Naive B cell (primary cell): ENCODE measurements around the gene SLC12A7. TPM values are rescaled to one million over a fixed set of nuclear protein-coding genes. Genes with fewer than 3 reads are reported as not detected.

ENCODE experiments used
- ATAC-seq, 2 donors: fragments of 150-1000 bp; cut with Tn5 transposase; 2 replicates each; pipeline ENCODE4 v1.10.0; 2021; ENCODE audit warnings: low read depth in 2 of 2, mild to moderate bottlenecking in 2 of 2, moderate library complexity in 2 of 2
- DNase-seq: peaks from one replicate; pipeline ENCODE4 v3.0.0; 2022
- H3K27ac Mint-ChIP-seq, 6 donors: one replicate each; pipeline ENCODE4 v1.8.0; 2020 to 2022; ENCODE audit warnings: mild to moderate bottlenecking in 6 of 6, mixed read lengths in 6 of 6, moderate library complexity in 5 of 6, inconsistent platforms in 2 of 6
- H3K27me3 Mint-ChIP-seq, 3 donors: one replicate each; pipeline ENCODE4 v1.8.0; 2021 to 2022; ENCODE audit warnings: mixed read lengths in 3 of 3, mild to moderate bottlenecking in 1 of 3
- H3K36me3 Mint-ChIP-seq, 2 donors: one replicate each; pipeline ENCODE4 v1.8.0; 2020 to 2022; ENCODE audit warnings: mixed read lengths in 2 of 2, inconsistent platforms in 1 of 2, mild to moderate bottlenecking in 1 of 2
- H3K4me1 Mint-ChIP-seq, 3 donors: one replicate each; pipeline ENCODE4 v1.8.0; 2020 to 2022; ENCODE audit warnings: mixed read lengths in 3 of 3, inconsistent platforms in 1 of 3, mild to moderate bottlenecking in 1 of 3, moderate library complexity in 1 of 3
- H3K4me3 Mint-ChIP-seq, 8 donors: one replicate each; pipeline ENCODE4 v1.8.0; 2020 to 2022; ENCODE audit warnings: mild to moderate bottlenecking in 8 of 8, mixed read lengths in 8 of 8, moderate library complexity in 8 of 8, inconsistent platforms in 2 of 8
- H3K9me3 Mint-ChIP-seq, 7 donors: one replicate each; pipeline ENCODE4 v1.8.0; 2020 to 2022; ENCODE audit warnings: mixed read lengths in 7 of 7, mild to moderate bottlenecking in 5 of 7, inconsistent platforms in 2 of 7, moderate library complexity in 1 of 7
- polyA plus RNA-seq, 6 donors: library from polyadenylated mRNA; unstranded; fragments of 300-500 nt; fragmentation: Illumina TruSeq; gene quantifications; one replicate each; pipeline ENCODE4 v1.2.3, GENCODE V29; 2021; ENCODE audit warnings: low read depth in 6 of 6

SLC12A7 gene
- polyA plus RNA-seq, 6 donors from 2014 or later, result 1.9 to 15.6 (median 5.8) TPM

DNA sequence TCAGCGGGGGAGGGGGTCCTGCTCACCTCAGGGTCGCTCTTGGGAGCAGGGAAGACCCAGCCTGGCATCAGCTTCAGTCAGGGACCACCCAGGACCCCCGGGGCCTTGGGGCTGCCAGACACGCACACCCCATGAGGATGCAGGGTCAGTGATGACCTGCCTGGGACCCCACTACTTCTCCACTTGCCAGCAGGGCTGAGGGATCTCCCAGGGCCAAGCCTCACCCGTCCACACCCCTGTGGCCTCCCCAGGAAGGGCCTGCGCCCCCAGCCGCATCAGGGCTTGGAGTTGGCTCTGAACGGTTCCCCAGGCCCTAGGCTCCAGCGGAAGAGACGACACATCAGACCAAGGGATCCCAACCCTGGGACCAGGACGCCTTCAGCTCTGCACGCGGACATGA lies 33.7 kb downstream of the SLC12A7 start:
- H3K4me3 Mint-ChIP-seq, result no peak overlapping the region
- H3K9me3 Mint-ChIP-seq, result no peaks in the 10 kb centered on the region
- H3K27me3 Mint-ChIP-seq, result no peaks in the 10 kb centered on the region
- no peak for ATAC-seq
- H3K27ac Mint-ChIP-seq, result no peak overlapping the region
- DNase-seq, result no peak
- peaks cover 0 to 9% (median 0%) of the 10 kb centered on the region in 3 donors for H3K4me1 Mint-ChIP-seq
- peaks cover 0 to 17% of the 10 kb centered on the region in 2 donors for H3K36me3 Mint-ChIP-seq

DNA sequence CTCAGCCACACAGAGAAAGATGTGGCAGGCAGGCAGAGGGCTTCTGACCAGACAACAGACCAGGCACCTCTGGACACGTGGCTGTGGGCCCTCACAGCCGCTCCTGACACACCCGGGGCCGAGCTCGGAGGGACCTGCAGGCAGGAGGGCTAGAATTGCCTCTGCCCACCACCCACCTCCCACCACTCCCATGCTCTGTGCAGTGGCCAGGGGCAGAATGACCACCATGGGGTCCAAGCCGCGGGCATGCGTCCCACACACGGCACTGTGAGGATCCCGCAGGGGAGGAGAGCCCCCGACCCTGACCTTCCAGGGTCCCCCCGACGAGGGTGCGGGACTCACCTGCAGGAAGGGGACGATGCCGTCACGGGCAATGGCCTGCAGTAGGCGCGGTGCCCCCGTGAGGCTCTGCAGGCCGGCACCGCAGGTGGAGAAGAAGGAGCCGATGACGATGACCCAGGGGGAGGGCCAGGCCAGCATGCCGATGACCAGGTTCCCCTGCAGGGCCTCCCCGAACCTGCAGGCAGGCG lies 34.3 kb downstream of the SLC12A7 start:
- Mint-ChIP-seq H3K27ac (no peak overlapping the region), H3K27me3 (no peaks in the 10 kb centered on the region), H3K9me3 (no peaks in the 10 kb centered on the region), H3K4me3 (no peak overlapping the region), H3K4me1 (peaks cover 0 to 9% (median 0%) of the 10 kb centered on the region in 3 donors), H3K36me3 (peaks cover 0 to 17% of the 10 kb centered on the region in 2 donors)
- no peak for ATAC-seq
- no peak for DNase-seq

GRCh38 chr5:1077026-1077425 lies 34.8 kb downstream of the SLC12A7 start:
- peaks cover 0 to 9% (median 0%) of the 10 kb centered on the region in 3 donors for H3K4me1 Mint-ChIP-seq
- peaks cover 0 to 17% of the 10 kb centered on the region in 2 donors for H3K36me3 Mint-ChIP-seq
- no peak overlapping the region for H3K27ac Mint-ChIP-seq
- H3K9me3 Mint-ChIP-seq, result no peaks in the 10 kb centered on the region
- ATAC-seq (no peak), DNase-seq (no peak)
- no peaks in the 10 kb centered on the region for H3K27me3 Mint-ChIP-seq
- H3K4me3 Mint-ChIP-seq, result no peak overlapping the region

DNA sequence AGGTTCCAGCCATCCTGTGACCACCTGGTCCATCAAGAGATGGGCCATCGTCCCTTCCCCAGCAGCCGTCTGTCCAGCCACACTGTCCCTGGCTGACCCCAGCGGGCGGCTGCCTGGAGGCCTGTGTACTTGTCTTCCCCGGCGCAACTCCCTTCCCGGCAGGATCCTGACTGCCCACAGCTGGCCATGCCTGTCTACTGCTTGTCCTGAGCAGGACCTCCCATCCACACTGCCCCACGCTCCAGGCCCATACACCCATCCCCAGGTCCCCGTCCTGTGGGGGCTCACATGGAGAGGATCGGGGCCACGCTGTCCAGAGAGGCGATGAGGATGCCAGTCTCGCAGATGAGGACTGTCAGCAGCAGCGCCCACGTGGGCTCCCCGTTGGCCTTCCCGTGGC lies 35.5 kb downstream of the SLC12A7 start:
- Mint-ChIP-seq H3K9me3 (no peaks in the 10 kb centered on the region), H3K4me1 (peaks cover 0 to 9% (median 0%) of the 10 kb centered on the region in 3 donors), H3K27ac (peak overlapping the region in 1 of 6 donors; percentile 51), H3K4me3 (no peak overlapping the region), H3K36me3 (peaks cover 0 to 17% of the 10 kb centered on the region in 2 donors), H3K27me3 (no peaks in the 10 kb centered on the region)
- no peak for ATAC-seq
- no peak for DNase-seq

DNA sequence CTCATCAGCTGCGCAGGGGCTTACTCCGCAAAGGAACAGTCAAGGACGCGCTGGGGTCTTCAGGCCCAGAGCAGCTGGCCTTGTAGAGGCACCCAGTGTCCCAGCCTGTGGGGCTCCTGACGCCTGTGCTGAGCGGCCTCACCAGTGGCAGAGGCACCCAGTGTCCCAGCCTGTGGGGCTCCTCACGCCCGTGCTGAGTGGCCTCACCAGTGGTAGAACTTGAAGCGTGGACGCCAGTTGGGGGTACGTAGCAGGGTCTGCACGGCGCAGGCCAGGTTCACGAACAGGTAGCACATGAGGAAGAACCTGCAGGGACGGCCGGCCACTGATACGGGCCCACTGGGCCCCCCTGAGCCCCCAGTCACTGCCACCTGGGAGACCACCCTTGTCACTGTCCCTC lies 35.9 kb downstream of the SLC12A7 start:
- Mint-ChIP-seq H3K27ac (peak overlapping the region in 1 of 6 donors; percentile 2), H3K27me3 (no peaks in the 10 kb centered on the region), H3K4me1 (peaks cover 0 to 7% (median 0%) of the 10 kb centered on the region in 3 donors), H3K36me3 (peaks cover 0 to 12% of the 10 kb centered on the region in 2 donors), H3K9me3 (no peaks in the 10 kb centered on the region), H3K4me3 (no peak overlapping the region)
- no peak for DNase-seq
- no peak for ATAC-seq

- DNase-seq (no peak), ATAC-seq (no peak)
- Mint-ChIP-seq H3K9me3 (no peaks in the 10 kb centered on the region), H3K27me3 (no peaks in the 10 kb centered on the region), H3K4me3 (no peak overlapping the region), H3K4me1 (peaks cover 0 to 3% (median 0%) of the 10 kb centered on the region in 3 donors), H3K27ac (no peak overlapping the region), H3K36me3 (peaks cover 0 to 8% of the 10 kb centered on the region in 2 donors)
These were observed 36.3 kb downstream of the SLC12A7 start for GRCh38 chr5:1075555-1075881.

DNA sequence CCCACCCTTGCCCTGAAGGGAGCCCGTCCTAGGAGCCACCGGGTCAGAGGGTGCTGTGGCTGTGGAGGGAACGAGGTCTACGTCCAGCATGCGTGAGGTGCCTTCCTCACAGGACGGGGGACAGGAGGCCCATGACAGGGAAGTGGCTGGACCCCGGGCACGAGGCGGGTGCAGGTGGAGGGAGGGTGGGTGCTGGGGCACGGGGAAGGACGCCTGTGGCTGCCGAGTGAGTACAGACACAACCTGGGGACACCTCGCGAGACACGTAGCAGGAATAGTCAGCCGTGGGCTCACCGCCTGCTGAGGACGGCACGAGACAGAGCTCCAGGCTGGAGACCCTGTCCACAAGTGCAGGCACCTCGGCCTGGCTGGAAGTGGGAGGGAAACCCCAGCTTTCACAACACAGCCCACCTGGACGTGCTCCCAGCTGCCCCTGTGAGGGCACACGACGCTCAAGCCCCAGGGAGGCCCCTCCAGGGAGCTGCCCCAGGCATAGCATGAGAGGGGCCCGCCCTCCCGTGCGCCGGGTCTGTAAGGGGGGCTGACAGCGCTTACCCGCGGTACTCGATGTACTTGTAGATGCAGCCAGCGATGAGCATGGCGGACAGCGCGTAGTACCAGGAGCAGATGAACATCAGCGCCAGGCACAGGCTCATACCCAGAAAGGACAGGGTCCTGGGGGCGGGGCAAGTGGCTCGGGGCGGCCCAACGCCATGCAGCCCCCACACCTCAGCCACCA lies 36.9 kb downstream of the SLC12A7 start:
- ATAC-seq, result no peak
- Mint-ChIP-seq H3K9me3 (no peaks in the 10 kb centered on the region), H3K4me1 (peaks cover 0 to 3% (median 0%) of the 10 kb centered on the region in 3 donors), H3K36me3 (peaks cover 0 to 7% of the 10 kb centered on the region in 2 donors), H3K27ac (no peak overlapping the region), H3K27me3 (no peaks in the 10 kb centered on the region), H3K4me3 (no peak overlapping the region)
- no peak for DNase-seq

GRCh38 chr5:1074226-1074625 lies 37.6 kb downstream of the SLC12A7 start:
- ATAC-seq (no peak), DNase-seq (no peak)
- Mint-ChIP-seq H3K4me3 (no peak overlapping the region), H3K9me3 (no peaks in the 10 kb centered on the region), H3K36me3 (peaks cover 0 to 7% of the 10 kb centered on the region in 2 donors), H3K27me3 (no peaks in the 10 kb centered on the region), H3K27ac (no peak overlapping the region), H3K4me1 (peaks cover 0 to 3% (median 0%) of the 10 kb centered on the region in 3 donors)

- no peak for DNase-seq
- H3K4me1 Mint-ChIP-seq, result peaks cover 0 to 3% (median 0%) of the 10 kb centered on the region in 3 donors
- H3K9me3 Mint-ChIP-seq, result no peaks in the 10 kb centered on the region
- ATAC-seq, result no peak
- H3K4me3 Mint-ChIP-seq, result no peak overlapping the region
- H3K36me3 Mint-ChIP-seq, result peaks cover 0 to 7% of the 10 kb centered on the region in 2 donors
- H3K27me3 Mint-ChIP-seq, result no peaks in the 10 kb centered on the region
- H3K27ac Mint-ChIP-seq, result peak overlapping the region in 1 of 6 donors; percentile 62
These were observed 38.4 kb downstream of the SLC12A7 start for GRCh38 chr5:1073239-1074102.

- no peak overlapping the region for H3K27ac Mint-ChIP-seq
- H3K9me3 Mint-ChIP-seq, result no peaks in the 10 kb centered on the region
- H3K4me1 Mint-ChIP-seq, result peaks cover 0 to 3% (median 0%) of the 10 kb centered on the region in 3 donors
- H3K27me3 Mint-ChIP-seq, result no peaks in the 10 kb centered on the region
- ATAC-seq (no peak), DNase-seq (no peak)
- H3K4me3 Mint-ChIP-seq, result no peak overlapping the region
- no peaks in the 10 kb centered on the region for H3K36me3 Mint-ChIP-seq
These were observed 42.2 kb downstream of the SLC12A7 start for GRCh38 chr5:1069720-1070088.

DNA sequence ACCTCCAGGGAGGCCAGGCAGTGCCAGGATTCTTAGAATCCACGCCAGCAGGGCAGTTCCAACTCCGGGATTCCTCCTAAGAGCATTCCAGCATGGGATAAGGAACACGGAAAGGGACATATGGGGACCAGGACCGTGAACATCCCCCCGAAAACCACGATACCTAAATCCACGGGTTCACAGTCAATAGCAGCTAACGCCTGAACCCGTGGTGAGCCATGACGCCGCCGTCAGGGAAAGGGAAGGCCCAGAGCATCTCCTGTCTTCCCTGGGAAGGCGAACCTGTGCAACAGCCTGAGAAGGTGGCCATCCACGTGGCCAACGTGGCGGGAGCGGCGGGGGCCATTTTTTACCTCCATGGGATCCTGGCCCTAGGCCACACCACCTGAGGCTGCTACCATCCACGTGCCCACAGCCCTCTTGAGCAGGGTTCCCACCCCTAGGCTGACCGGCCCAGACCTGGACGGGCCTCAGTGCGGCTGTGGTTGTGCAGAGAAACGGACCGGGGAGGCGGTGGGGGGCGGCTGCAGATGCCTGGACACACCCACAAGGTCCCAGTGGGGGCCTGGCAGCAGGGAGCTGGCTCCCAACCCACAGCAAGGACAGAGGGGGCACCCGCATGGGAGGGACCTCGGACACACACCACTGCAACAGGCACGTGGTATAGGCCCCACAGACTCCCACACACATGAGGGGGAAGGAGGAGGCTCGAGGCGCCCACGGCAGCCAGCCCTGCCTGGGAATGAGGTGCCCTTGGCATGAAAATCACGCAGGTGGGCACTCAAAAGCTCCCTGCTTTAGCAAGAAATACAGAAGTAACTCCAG lies 42.8 kb downstream of the SLC12A7 start:
- no peak for DNase-seq
- H3K4me3 Mint-ChIP-seq, result no peak overlapping the region
- no peaks in the 10 kb centered on the region for H3K9me3 Mint-ChIP-seq
- no peak for ATAC-seq
- H3K27ac Mint-ChIP-seq, result no peak overlapping the region
- no peaks in the 10 kb centered on the region for H3K27me3 Mint-ChIP-seq
- H3K36me3 Mint-ChIP-seq, result no peaks in the 10 kb centered on the region
- H3K4me1 Mint-ChIP-seq, result peaks cover 0 to 3% (median 0%) of the 10 kb centered on the region in 3 donors

- ATAC-seq (no peak), DNase-seq (no peak)
- Mint-ChIP-seq H3K27ac (no peak overlapping the region), H3K4me1 (no peaks in the 10 kb centered on the region), H3K9me3 (no peaks in the 10 kb centered on the region), H3K27me3 (no peaks in the 10 kb centered on the region), H3K36me3 (no peaks in the 10 kb centered on the region), H3K4me3 (no peak overlapping the region)
These were observed 43.5 kb downstream of the SLC12A7 start for GRCh38 chr5:1068204-1068894.
